Pons (tissue), 1 donor: ENCODE data around the gene DNAJC4.

Experiments used
- DNase-seq: peaks from one replicate; pipeline ENCODE4 v3.0.0-alpha.2; 2016; ENCODE audit warnings: low spot score

DNAJC4 gene

GRCh38 chr11:64229744-64230170 is 591 bp upstream of the DNAJC4 start:
- peak; percentile 4 for DNase-seq

GRCh38 chr11:64230985-64231365 is 627 bp downstream of the DNAJC4 start:
- peak; percentile 30 for DNase-seq

GRCh38 chr11:64231546-64231945 is 1.2 kb downstream of the DNAJC4 start:
- DNase-seq: no peak

- no peak for DNase-seq
These were observed 2.0 kb downstream of the DNAJC4 start for GRCh38 chr11:64232182-64232966.

- no peak for DNase-seq
These were observed 2.6 kb downstream of the DNAJC4 start for GRCh38 chr11:64232967-64233315.

- no peak for DNase-seq
These were observed 3.7 kb downstream of the DNAJC4 start, which contains the start of gene VEGFB for GRCh38 chr11:64233913-64234586. Gene VEGFB, plus strand, starts transcription at chr11:64234584. Its CDS starts 250 bp downstream, at chr11:64234834.

GRCh38 chr11:64234647-64235379 is 4.5 kb downstream of the DNAJC4 start:
- no peak for DNase-seq

- DNase-seq: no peak
These were observed 5.3 kb downstream of the DNAJC4 start for GRCh38 chr11:64235437-64236161.

GRCh38 chr11:64237484-64237951 is 7.2 kb downstream of the DNAJC4 start:
- no peak for DNase-seq

- DNase-seq: no peak
These were observed 7.7 kb downstream of the DNAJC4 start for GRCh38 chr11:64238076-64238475.

GRCh38 chr11:64238999-64239398 is 8.7 kb downstream of the DNAJC4 start:
- DNase-seq: no peak

GRCh38 chr11:64239662-64240434 is 9.5 kb downstream of the DNAJC4 start:
- peak; percentile 82 for DNase-seq

GRCh38 chr11:64240435-64241240 is 10.3 kb downstream of the DNAJC4 start, which contains the start of gene FKBP2:
Gene FKBP2, plus strand, starts transcription at chr11:64241095. Its CDS starts 1,293 bp downstream, at chr11:64242388.
- DNase-seq: peak; percentile 96

- peak; percentile 99 for DNase-seq
These were observed 10.8 kb downstream of the DNAJC4 start for GRCh38 chr11:64241241-64241490.

- DNase-seq: no peak
These were observed 11.4 kb downstream of the DNAJC4 start for GRCh38 chr11:64241491-64242374.

- no peak for DNase-seq
These were observed 13.0 kb downstream of the DNAJC4 start for GRCh38 chr11:64243236-64243854.

GRCh38 chr11:64244107-64244506 is 13.8 kb downstream of the DNAJC4 start:
- no peak for DNase-seq

GRCh38 chr11:64244966-64245365 is 14.6 kb downstream of the DNAJC4 start:
- no peak for DNase-seq

- DNase-seq: no peak
These were observed 15.1 kb downstream of the DNAJC4 start for GRCh38 chr11:64245401-64245796.
